Measurements from ENCODE around the gene PHOX2B.
"Not testable (repeated sequence)": the region's sequence is repeated elsewhere in the genome, so short reads cannot be mapped to it uniquely, and the experiment has no call there.

The PHOX2B gene

DNA sequence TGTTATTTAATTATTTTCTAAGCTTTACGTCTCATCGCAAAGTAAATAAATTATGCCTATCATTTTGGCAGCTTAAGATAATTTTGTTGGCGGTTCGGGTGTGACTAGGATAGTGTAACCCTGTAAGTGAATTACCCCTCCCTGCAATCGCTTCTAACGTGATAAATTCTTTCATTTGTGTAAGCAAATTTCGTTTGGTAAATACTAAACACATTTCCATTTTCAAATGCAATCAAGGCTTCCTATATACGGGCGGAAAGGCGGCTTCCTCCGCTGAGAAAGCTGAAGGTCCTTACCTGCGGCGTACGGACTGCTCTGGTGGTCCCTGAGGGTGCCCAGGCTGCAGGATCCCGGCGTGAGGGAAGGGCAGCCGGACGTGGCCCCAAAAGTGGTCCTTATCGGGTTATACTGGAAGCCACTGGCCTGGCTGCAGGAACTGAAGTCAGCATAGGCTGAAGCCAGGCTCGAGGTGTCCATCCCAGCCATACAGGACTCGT is 403 bp downstream of the PHOX2B start:
- Histone ChIP-seq H3K4me3 (ENCODE audit: low read length) (no peak overlapping the region), H3K9me3 (ENCODE audit: control insufficient read depth, insufficient read depth, low read length) (no peaks in the 10 kb centered on the region), H3K27me3 (ENCODE audit: control insufficient read depth, insufficient read depth, low read length) (peaks cover 93% of the 10 kb centered on the region), H3K27ac (ENCODE audit: low read length) (no peak overlapping the region), H3K36me3 (ENCODE audit: control insufficient read depth, insufficient read depth, low read length) (no peaks in the 10 kb centered on the region), H3K4me1 (ENCODE audit: control insufficient read depth, insufficient read depth, low read length) (peaks cover 7% of the 10 kb centered on the region)
- WGBS (ENCODE audit: insufficient coverage, insufficient read length) = no CpG with 5 or more reads among the region's 21 CpGs
- DNase-seq (ENCODE audit: low read depth, low spot score) = no peak

DNA sequence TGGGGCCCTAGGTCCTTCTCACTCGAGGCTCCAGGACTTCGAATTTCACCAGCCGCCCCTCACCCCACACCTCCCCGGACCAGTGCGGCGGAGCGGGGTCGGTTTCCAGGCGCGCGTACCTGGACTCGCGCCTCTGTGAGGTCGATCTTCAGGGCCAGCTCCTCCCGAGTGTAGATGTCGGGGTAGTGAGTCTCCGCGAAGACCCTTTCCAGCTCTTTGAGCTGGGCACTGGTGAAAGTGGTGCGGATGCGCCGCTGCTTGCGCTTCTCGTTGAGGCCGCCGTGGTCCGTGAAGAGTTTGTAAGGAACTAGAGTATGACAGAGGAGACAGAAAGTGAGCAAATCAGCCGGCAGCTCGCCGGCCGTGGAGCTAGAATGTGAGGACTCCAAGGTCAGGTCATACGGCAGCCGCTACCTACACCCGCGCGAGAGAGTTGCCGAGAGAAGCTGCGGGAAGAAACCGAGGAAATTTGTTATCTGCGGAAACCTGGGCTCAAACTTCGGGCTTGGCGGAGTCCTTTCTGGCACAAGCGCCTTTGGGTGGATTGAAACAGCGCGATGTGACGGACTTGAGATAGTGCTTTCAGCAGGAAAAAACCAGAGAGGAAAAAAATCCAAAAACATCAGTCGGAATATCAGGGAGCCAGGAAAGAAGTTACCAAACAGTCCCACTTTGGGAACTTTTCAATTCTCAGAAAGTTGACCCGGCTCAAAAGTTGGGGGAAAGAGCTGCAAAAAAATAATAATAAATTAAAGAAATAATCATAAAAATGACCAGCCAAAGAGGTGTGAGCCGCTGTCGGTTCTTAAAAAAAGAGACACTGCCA is 1.1 kb downstream of the PHOX2B start:
- H3K36me3 ChIP-seq (ENCODE audit: control insufficient read depth, insufficient read depth, low read length) = no peaks in the 10 kb centered on the region
- H3K9me3 ChIP-seq (ENCODE audit: control insufficient read depth, insufficient read depth, low read length) = no peaks in the 10 kb centered on the region
- no peak overlapping the region for H3K27ac ChIP-seq (ENCODE audit: low read length)
- peaks cover 7% of the 10 kb centered on the region for H3K4me1 ChIP-seq (ENCODE audit: control insufficient read depth, insufficient read depth, low read length)
- H3K27me3 ChIP-seq (ENCODE audit: control insufficient read depth, insufficient read depth, low read length) = peaks cover 94% of the 10 kb centered on the region
- no CpG with 5 or more reads among the region's 49 CpGs for WGBS (ENCODE audit: insufficient coverage, insufficient read length)
- H3K4me3 ChIP-seq (ENCODE audit: low read length) = 0 out of 2 replicates have a peak overlapping the region, but pooled peaks have one; percentile 10
- DNase-seq (ENCODE audit: low read depth, low spot score) = no peak

- H3K9me3 ChIP-seq (ENCODE audit: control insufficient read depth, insufficient read depth, low read length) = no peaks in the 10 kb centered on the region
- WGBS (ENCODE audit: insufficient coverage, insufficient read length) = no CpG with 5 or more reads among the region's 37 CpGs
- no peak overlapping the region for H3K4me3 ChIP-seq (ENCODE audit: low read length)
- H3K36me3 ChIP-seq (ENCODE audit: control insufficient read depth, insufficient read depth, low read length) = no peaks in the 10 kb centered on the region
- no peak overlapping the region for H3K27ac ChIP-seq (ENCODE audit: low read length)
- H3K4me1 ChIP-seq (ENCODE audit: control insufficient read depth, insufficient read depth, low read length) = peaks cover 7% of the 10 kb centered on the region
- no peak for DNase-seq (ENCODE audit: low read depth, low spot score)
- H3K27me3 ChIP-seq (ENCODE audit: control insufficient read depth, insufficient read depth, low read length) = peaks cover 90% of the 10 kb centered on the region
These were observed 1.9 kb downstream of the PHOX2B start for GRCh38 chr4:41746440-41747229.

DNA sequence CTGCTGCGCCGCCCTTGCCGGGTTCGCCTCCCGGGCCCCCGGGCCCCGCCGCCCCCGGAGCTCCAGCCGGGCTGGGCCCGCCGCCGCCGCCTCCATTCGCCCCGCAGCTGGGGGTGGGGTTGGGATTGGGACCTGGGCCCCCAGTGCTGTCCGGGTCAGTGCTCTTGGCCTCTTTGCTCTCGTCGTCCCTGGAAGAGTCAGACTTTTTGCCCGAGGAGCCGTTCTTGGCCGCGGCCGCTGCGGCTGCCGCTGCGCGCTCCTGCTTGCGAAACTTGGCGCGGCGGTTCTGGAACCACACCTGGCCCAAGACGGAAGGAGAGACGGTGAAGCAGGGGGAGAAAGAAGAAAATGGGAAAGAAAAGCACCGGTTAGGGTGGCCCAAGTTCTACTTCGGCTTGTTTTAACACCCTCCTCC is 2.5 kb downstream of the PHOX2B start:
- DNase-seq (ENCODE audit: low read depth, low spot score) = no peak
- Histone ChIP-seq H3K27me3 (ENCODE audit: control insufficient read depth, insufficient read depth, low read length) (peaks cover 89% of the 10 kb centered on the region), H3K36me3 (ENCODE audit: control insufficient read depth, insufficient read depth, low read length) (no peaks in the 10 kb centered on the region), H3K4me1 (ENCODE audit: control insufficient read depth, insufficient read depth, low read length) (peaks cover 7% of the 10 kb centered on the region), H3K4me3 (ENCODE audit: low read length) (no peak overlapping the region), H3K9me3 (ENCODE audit: control insufficient read depth, insufficient read depth, low read length) (no peaks in the 10 kb centered on the region), H3K27ac (ENCODE audit: low read length) (no peak overlapping the region)
- no CpG with 5 or more reads among the region's 36 CpGs for WGBS (ENCODE audit: insufficient coverage, insufficient read length)

DNA sequence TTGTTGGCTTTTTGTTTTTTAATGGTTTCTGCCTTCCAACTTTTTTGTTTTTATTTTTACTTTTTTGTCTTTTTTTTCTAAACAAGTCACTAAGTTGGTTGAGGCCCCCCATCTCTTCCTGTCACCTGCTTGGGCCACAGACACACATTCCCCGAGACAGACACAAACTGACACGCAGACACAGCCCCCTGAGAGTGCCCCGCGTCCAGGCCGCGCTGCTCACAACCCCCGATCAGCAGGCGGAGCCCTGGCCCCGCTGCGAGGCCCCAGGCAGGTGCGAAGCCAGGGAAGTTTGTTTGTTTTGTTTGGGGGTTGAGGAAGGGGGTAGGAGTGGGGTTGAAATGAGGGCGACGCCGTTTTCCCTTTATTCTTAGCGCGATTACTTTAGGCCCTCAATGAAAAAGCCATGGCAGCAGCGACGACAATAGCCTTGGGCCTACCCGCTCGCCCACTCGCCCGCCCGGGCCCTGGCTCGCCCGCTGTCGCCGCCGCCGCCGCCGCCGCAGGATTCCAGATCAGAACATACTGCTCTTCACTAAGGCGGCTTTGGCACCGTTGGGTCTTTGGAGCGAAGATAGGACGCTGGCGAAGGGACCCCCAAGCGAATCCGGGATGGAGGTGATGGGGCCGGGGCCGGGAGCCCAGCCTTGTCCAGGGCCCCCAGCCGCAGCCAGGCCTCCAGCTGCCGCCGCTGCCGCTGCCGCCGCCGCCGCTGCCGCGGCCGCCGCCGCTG is 3.1 kb downstream of the PHOX2B start:
- Histone ChIP-seq H3K9me3 (ENCODE audit: control insufficient read depth, insufficient read depth, low read length) (no peaks in the 10 kb centered on the region), H3K36me3 (ENCODE audit: control insufficient read depth, insufficient read depth, low read length) (no peaks in the 10 kb centered on the region), H3K27ac (ENCODE audit: low read length) (no peak overlapping the region), H3K4me3 (ENCODE audit: low read length) (no peak overlapping the region), H3K27me3 (ENCODE audit: control insufficient read depth, insufficient read depth, low read length) (peaks cover 83% of the 10 kb centered on the region), H3K4me1 (ENCODE audit: control insufficient read depth, insufficient read depth, low read length) (peaks cover 4% of the 10 kb centered on the region)
- DNase-seq (ENCODE audit: low read depth, low spot score) = no peak
- WGBS (ENCODE audit: insufficient coverage, insufficient read length) = no CpG with 5 or more reads among the region's 54 CpGs

DNA sequence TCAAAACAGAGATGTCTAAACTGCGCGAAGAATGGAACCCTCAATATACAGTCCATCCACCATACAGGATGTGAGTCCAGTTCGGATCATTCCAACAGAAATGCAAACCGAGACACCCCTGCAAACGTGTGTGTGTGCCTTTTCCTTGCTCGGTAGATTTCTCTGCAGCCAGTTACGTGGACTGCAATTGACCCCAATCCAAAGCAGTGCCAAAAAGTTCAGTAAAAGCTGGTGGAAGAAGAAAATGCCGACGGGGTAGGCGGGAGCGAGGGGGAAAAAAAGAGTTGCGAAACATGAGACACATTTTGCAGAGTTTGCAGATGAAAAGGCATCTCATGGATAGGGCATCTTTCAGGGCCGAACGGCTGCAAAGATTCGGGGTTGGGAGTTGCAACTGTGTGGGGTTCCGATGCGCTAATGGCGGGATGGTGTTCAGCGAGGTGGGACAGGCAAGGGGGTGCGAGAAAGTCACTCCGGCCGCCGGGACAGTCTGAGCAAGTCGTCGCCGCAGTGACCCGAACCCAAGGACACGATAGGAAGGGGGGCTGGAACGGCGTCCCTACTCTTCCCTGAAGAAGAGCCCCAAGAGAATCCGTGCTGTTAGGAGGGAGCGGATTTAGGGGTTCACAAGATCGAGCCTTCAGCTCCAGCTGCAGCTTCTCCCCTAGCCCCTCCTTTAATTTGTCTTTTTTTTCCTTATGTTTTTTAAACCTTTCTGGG is 3.8 kb downstream of the PHOX2B start:
- Histone ChIP-seq H3K36me3 (ENCODE audit: control insufficient read depth, insufficient read depth, low read length) (no peaks in the 10 kb centered on the region), H3K4me1 (ENCODE audit: control insufficient read depth, insufficient read depth, low read length) (peaks cover 4% of the 10 kb centered on the region), H3K27ac (ENCODE audit: low read length) (no peak overlapping the region), H3K9me3 (ENCODE audit: control insufficient read depth, insufficient read depth, low read length) (no peaks in the 10 kb centered on the region), H3K27me3 (ENCODE audit: control insufficient read depth, insufficient read depth, low read length) (peaks cover 79% of the 10 kb centered on the region), H3K4me3 (ENCODE audit: low read length) (no peak overlapping the region)
- DNase-seq (ENCODE audit: low read depth, low spot score) = no peak
- no CpG with 5 or more reads among the region's 33 CpGs for WGBS (ENCODE audit: insufficient coverage, insufficient read length)

- no CpG with 5 or more reads among the region's 2 CpGs for WGBS (ENCODE audit: insufficient coverage, insufficient read length)
- Histone ChIP-seq H3K4me1 (ENCODE audit: control insufficient read depth, insufficient read depth, low read length) (peaks cover 4% of the 10 kb centered on the region), H3K27ac (ENCODE audit: low read length) (no peak overlapping the region), H3K36me3 (ENCODE audit: control insufficient read depth, insufficient read depth, low read length) (no peaks in the 10 kb centered on the region), H3K9me3 (ENCODE audit: control insufficient read depth, insufficient read depth, low read length) (no peaks in the 10 kb centered on the region), H3K4me3 (ENCODE audit: low read length) (no peak overlapping the region), H3K27me3 (ENCODE audit: control insufficient read depth, insufficient read depth, low read length) (peaks cover 46% of the 10 kb centered on the region)
- DNase-seq (ENCODE audit: low read depth, low spot score) = no peak
These were observed 7.2 kb downstream of the PHOX2B start for GRCh38 chr4:41741354-41741753.

GRCh38 chr4:41737491-41737890 is 11.0 kb downstream of the PHOX2B start:
- peaks cover 11% of the 10 kb centered on the region; the same call in 1 of the 2 replicates for H3K27me3 ChIP-seq (ENCODE audit: control insufficient read depth, insufficient read depth, low read length)
- no CpG with 5 or more reads among the region's 8 CpGs for WGBS (ENCODE audit: insufficient coverage, insufficient read length)
- H3K9me3 ChIP-seq (ENCODE audit: control insufficient read depth, insufficient read depth, low read length); DNase-seq (ENCODE audit: low read depth, low spot score); H3K27ac ChIP-seq (ENCODE audit: low read length); H3K36me3 ChIP-seq (ENCODE audit: control insufficient read depth, insufficient read depth, low read length); H3K4me1 ChIP-seq (ENCODE audit: control insufficient read depth, insufficient read depth, low read length); H3K4me3 ChIP-seq (ENCODE audit: low read length): not testable (repeated sequence)

- no peak for DNase-seq (ENCODE audit: low read depth, low spot score)
- no peaks in the 10 kb centered on the region for H3K4me1 ChIP-seq (ENCODE audit: control insufficient read depth, insufficient read depth, low read length)
- no peaks in the 10 kb centered on the region for H3K27me3 ChIP-seq (ENCODE audit: control insufficient read depth, insufficient read depth, low read length)
- WGBS (ENCODE audit: insufficient coverage, insufficient read length) = no CpG with 5 or more reads among the region's 3 CpGs
- no peak overlapping the region for H3K27ac ChIP-seq (ENCODE audit: low read length)
- H3K9me3 ChIP-seq (ENCODE audit: control insufficient read depth, insufficient read depth, low read length) = no peaks in the 10 kb centered on the region
- no peaks in the 10 kb centered on the region for H3K36me3 ChIP-seq (ENCODE audit: control insufficient read depth, insufficient read depth, low read length)
- no peak overlapping the region for H3K4me3 ChIP-seq (ENCODE audit: low read length)
These were observed 14.2 kb downstream of the PHOX2B start for GRCh38 chr4:41734371-41734770.

All from iPS DF 6.9 (cell line).